ENCODE results near the gene SPON1. TPM values are rescaled to one million over a fixed set of nuclear protein-coding genes. Genes with fewer than 3 reads are reported as not detected.

SPON1 gene
- total and polyA plus RNA-seq, 2 of the 8 experiments (the other 6 are each of a cell fraction or from before 2014, with no cell fraction given) = 1.5 to 5.4 TPM

DNA sequence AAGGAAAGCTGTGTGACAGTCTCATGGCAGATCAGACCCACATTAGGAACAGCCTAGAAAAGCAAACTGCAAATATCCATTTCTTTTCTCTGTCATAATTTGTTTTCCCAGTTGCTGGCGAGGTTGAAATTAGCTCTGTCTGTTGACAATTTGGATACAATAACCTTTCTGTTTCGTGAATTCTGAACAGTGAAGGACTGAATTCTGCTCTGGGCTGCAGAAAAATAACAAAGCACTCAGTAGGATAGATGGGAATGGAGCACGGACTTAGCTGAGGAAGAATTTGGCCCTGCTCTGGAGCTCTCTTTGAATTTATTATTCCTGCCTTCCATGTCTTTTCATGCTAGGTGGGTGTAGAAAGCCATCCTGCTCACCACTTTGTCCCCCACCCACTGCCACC is 256.2 kb downstream of the SPON1 start:
- Histone ChIP-seq H3K36me3 (ENCODE audit: control insufficient read depth in 2 of 4, insufficient read depth in 4 of 4, low read length in 3 of 4) (no peaks in the 10 kb centered on the region), H3K4ac (replicated peaks; ENCODE audit: insufficient read length, low read depth, low read length) (no peak overlapping the region), H4K8ac (ENCODE audit: extremely low read depth, insufficient read depth, low read length) (no peak overlapping the region), H3K27ac (ENCODE audit: low read depth, low read length) (no peak overlapping the region), H2AK5ac (ENCODE audit: low read depth, low read length) (no peak overlapping the region), H3K4me3 (ENCODE audit: extremely low read depth in 1 of 4, insufficient read depth in 2 of 4, low read depth in 3 of 4, low read length in 4 of 4) (no peak overlapping the region), H2AFZ (ENCODE audit: low read length) (no peak overlapping the region), H2BK5ac (ENCODE audit: low read depth, low read length) (no peak overlapping the region), H4K20me1 (replicated peaks in 1 of 2; ENCODE audit: control insufficient read depth in 1 of 2, insufficient read depth in 2 of 2, low read length in 2 of 2) (no peaks in the 10 kb centered on the region), H2BK12ac (ENCODE audit: low read depth, low read length) (no peak overlapping the region), H3K4me2 (ENCODE audit: insufficient read depth in 1 of 2, low read depth in 2 of 2, low read length in 2 of 2) (no peak overlapping the region), H3K27me3 (replicated peaks in 1 of 4; ENCODE audit: control insufficient read depth in 3 of 4, extremely low read depth in 1 of 4, insufficient read depth in 3 of 4, low read length in 3 of 4) (no peaks in the 10 kb centered on the region), H2BK20ac (ENCODE audit: low read length) (no peak overlapping the region), H3K23me2 (ENCODE audit: low read depth, low read length) (no peaks in the 10 kb centered on the region), H3K23ac (ENCODE audit: insufficient read length) (no peak overlapping the region), H3K79me2 (ENCODE audit: control insufficient read depth in 1 of 2, insufficient read depth in 2 of 2, low read length in 2 of 2) (no peaks in the 10 kb centered on the region), H3K79me1 (ENCODE audit: low read depth, low read length) (no peaks in the 10 kb centered on the region), H3K56ac (replicated peaks; ENCODE audit: insufficient read length, low read depth, low read length) (no peak overlapping the region), H2BK15ac (ENCODE audit: low read length) (no peak overlapping the region), H3K14ac (ENCODE audit: insufficient read length) (no peak overlapping the region), H3K4me1 (replicated peaks in 1 of 4; ENCODE audit: control insufficient read depth in 3 of 4, insufficient read depth in 4 of 4, low read length in 3 of 4) (no peaks in the 10 kb centered on the region), H3K18ac (ENCODE audit: extremely low read depth, low read length) (no peak overlapping the region), H4K5ac (ENCODE audit: insufficient read length, low read depth, low read length) (no peak overlapping the region), H2BK120ac (replicated peaks; ENCODE audit: low read depth, low read length) (no peak overlapping the region), H3K9me3 (ENCODE audit: insufficient read depth in 2 of 2, low read depth in 1 of 2, low read length in 1 of 2) (no peaks in the 10 kb centered on the region), H3K9ac (replicated peaks in 1 of 4; ENCODE audit: extremely low read depth in 1 of 4, low read depth in 3 of 4, low read length in 3 of 4) (no peak overlapping the region), H4K91ac (replicated peaks; ENCODE audit: insufficient read length, low read length) (no peak overlapping the region)
- POLR2A ChIA-PET (ENCODE audit: partially characterized antibody) = no interaction called here
- CTCF ChIA-PET (ENCODE audit: partially characterized antibody) = interaction anchor here (0.6 to 4.2 kb wide), 7 partner anchors 8 to 263 kb away, joined by 3 to 19 read pairs (median 3); no protein-coding TSS in a partner anchor
- 90% methylated on average over 3 of the region's 3 CpGs; no CpG with 5 or more reads in 1 of the 2 experiments for WGBS, 2 experiments (ENCODE audit: extremely low coverage in 1 of 2, insufficient coverage in 1 of 2, insufficient read length in 1 of 2, insufficient replicate concordance in 2 of 2, low coverage in 1 of 2, low lambda C conversion rate in 2 of 2, missing lambda C conversion rate in 1 of 2)
- TF ChIP-seq BACH1 (IDR thresholded peaks at IDR 0.05; ENCODE audit: low read length) = no peak
- TF ChIP-seq CTBP2 (IDR thresholded peaks at IDR 0.05; ENCODE audit: borderline replicate concordance, insufficient read depth, insufficient read length, low read length) = no peak
- TF ChIP-seq ZNF274 (IDR thresholded peaks at IDR 0.05; ENCODE audit: borderline replicate concordance, extremely low read depth, low read length) = no peak
- no peak for TF ChIP-seq HDAC6 (IDR thresholded peaks at IDR 0.05; ENCODE audit: low read depth, low read length)
- TF ChIP-seq SAP30 (IDR thresholded peaks at IDR 0.05; ENCODE audit: insufficient read depth, insufficient replicate concordance, low read length) = no peak
- no peak for TF ChIP-seq KDM5A (IDR thresholded peaks at IDR 0.05; ENCODE audit: low read length)
- no peak for TF ChIP-seq SIRT6 (IDR thresholded peaks at IDR 0.05; ENCODE audit: low read length)
- TF ChIP-seq SIN3A (conservative IDR thresholded peaks at IDR 0.05 in 1 of 2, IDR thresholded peaks at IDR 0.05 in 1 of 2; ENCODE audit: low read depth in 1 of 2, low read length in 2 of 2) = no peak
- TF ChIP-seq SUZ12 (IDR thresholded peaks at IDR 0.05; ENCODE audit: low read length) = no peak
- TF ChIP-seq SRF (IDR thresholded peaks at IDR 0.05; ENCODE audit: low read depth, low read length) = no peak
- no peak for TF ChIP-seq CHD1 (IDR thresholded peaks at IDR 0.05; ENCODE audit: low read depth, low read length)
- TF ChIP-seq BRCA1 (IDR thresholded peaks at IDR 0.05; ENCODE audit: low read depth, low read length) = no peak
- no peak for TF ChIP-seq SIX5 (IDR thresholded peaks at IDR 0.05; ENCODE audit: low read depth, low read length)
- no peak for FAIRE-seq
- no peak for DNase-seq (ENCODE audit: low read depth in 1 of 2, low spot score in 2 of 2)
